ENCODE results near the gene GALNT2.

GALNT2 gene

DNA sequence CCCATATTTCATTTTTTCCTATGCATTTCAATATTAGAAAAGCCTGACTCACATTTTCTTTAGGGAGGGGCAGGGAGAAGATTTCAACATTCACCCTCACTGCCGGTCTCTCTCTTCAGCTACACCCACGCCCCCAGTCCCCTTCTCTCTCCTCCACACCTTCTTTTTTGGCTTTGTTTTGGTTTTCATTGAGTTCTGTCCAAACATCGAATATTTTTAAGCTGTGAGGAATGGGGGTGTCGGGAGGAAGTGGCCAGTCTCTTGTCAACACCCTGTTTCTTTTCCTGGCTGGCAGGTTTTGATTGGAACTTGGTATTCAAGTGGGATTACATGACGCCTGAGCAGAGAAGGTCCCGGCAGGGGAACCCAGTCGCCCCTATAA, 181.8 kb downstream of the GALNT2 start:
- TF ChIP-seq ZFX (IDR thresholded peaks at IDR 0.05; ENCODE audit: borderline replicate concordance): no peak
- TF ChIP-seq, protein P1, sequence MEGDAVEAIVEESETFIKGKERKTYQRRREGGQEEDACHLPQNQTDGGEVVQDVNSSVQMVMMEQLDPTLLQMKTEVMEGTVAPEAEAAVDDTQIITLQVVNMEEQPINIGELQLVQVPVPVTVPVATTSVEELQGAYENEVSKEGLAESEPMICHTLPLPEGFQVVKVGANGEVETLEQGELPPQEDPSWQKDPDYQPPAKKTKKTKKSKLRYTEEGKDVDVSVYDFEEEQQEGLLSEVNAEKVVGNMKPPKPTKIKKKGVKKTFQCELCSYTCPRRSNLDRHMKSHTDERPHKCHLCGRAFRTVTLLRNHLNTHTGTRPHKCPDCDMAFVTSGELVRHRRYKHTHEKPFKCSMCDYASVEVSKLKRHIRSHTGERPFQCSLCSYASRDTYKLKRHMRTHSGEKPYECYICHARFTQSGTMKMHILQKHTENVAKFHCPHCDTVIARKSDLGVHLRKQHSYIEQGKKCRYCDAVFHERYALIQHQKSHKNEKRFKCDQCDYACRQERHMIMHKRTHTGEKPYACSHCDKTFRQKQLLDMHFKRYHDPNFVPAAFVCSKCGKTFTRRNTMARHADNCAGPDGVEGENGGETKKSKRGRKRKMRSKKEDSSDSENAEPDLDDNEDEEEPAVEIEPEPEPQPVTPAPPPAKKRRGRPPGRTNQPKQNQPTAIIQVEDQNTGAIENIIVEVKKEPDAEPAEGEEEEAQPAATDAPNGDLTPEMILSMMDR (IDR thresholded peaks at IDR 0.05): no peak
- no peak overlapping the region for H3K27ac ChIP-seq

DNA sequence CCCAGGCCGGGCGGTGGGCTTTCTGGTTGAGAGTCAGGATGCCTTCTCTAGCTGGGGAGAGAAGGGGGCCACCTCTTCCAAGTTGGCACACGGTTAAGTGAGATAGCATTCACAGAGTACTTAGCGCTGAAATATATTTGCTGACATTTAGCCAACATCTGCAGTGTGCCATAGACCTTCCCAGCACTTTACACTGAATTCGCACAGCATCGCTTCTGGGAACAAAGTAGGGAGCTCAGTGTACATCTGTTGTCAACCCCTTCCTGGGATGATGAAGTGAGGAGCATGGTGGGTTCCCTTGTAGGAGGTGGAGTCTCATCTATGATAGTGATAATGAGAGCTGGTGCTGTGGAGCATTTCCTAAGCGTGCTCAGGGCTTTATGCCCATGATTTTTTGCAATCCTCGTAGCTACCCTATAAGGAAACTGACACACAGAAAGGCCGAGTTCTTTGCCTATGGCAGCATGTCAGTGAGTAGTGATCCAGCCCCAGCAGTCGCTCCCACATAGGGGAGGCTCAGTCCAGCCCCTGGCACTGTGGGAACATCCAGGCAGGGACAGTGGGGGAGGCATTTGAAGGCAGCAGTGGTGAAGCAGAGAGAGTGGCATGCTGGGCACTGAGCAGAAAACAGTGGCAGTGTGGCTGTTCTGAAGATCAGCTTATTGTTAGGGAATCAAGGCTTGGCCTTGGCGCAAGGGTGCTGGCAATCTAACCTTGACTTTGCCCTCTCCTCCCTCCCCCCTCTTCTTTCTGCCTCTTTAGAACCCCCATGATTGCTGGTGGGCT, 182.8 kb downstream of the GALNT2 start:
- TF ChIP-seq, protein P1 (IDR thresholded peaks at IDR 0.05): no peak
- no peak for TF ChIP-seq ZFX (IDR thresholded peaks at IDR 0.05; ENCODE audit: borderline replicate concordance)
- H3K27ac ChIP-seq: no peak overlapping the region

DNA sequence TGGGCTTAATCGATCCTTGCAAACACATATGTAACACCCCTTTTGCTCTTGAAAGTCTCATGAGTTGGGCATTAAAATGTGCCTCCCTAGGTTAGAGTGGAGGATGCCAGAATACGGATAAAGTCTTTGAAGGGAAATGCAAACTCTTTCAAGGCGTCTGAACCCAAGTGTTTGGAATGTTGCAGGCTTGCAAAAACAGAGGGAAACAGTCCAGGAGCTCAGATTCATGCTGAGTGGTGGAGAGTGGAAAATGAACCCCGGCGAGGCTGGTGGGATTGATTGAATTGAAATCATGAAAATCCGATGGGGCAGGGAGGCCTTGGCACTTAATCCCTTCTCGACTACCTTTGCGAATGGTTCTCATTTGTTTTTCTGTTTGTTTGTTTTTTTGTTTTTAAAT, 183.6 kb downstream of the GALNT2 start:
- no peak overlapping the region for H3K27ac ChIP-seq
- TF ChIP-seq, protein P1 (IDR thresholded peaks at IDR 0.05): no peak
- no peak for TF ChIP-seq ZFX (IDR thresholded peaks at IDR 0.05; ENCODE audit: borderline replicate concordance)

DNA sequence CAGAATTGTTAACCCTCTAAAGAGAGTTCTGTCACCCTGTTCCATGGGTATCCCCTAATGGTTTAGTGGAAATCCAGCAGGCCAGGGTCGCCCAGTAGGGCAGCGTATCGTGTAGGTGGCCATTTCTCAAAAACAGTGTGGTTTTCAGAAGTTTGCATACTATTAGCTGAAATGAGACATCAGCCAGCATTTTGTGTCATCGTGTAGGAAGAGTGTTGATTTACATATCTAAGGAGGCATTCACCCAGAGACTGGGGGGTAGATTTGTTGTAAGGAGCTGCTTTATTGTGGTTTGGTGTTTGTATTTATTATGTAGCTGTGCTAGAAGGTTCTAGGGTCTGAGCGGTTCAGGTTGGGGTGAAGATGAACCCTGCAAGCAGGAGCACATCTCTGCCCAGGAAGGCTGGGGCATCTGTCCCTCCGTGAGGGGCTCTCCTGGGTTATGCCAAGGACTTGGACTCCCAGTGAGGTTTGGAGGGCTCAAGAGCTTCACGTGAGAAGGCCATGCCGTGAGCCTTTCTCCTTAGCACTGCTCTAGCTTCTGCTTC, 184.7 kb downstream of the GALNT2 start:
- TF ChIP-seq ZFX (IDR thresholded peaks at IDR 0.05; ENCODE audit: borderline replicate concordance): no peak
- TF ChIP-seq, protein P1 (IDR thresholded peaks at IDR 0.05): no peak
- no peak overlapping the region for H3K27ac ChIP-seq

DNA sequence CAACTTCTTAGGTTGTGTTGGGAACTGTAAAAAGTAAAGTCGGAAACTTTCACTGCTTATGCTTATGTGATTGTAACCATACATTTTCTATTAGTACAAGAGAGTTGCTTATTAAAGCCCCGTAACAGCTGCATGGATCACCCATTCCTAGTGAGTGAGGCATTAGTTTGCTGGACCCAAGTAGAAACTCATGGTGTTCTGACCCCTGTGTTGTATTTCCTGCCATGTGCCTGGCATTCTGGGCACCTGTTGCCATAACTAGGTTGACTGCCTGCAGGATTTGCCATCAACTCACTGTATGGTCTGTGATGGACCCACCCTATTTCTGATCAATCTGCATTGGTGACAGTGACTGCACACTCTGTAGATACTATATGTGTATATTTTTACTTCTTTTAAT, 186.1 kb downstream of the GALNT2 start:
- no peak for TF ChIP-seq ZFX (IDR thresholded peaks at IDR 0.05; ENCODE audit: borderline replicate concordance)
- TF ChIP-seq, protein P1 (IDR thresholded peaks at IDR 0.05): no peak
- no peak overlapping the region for H3K27ac ChIP-seq

DNA sequence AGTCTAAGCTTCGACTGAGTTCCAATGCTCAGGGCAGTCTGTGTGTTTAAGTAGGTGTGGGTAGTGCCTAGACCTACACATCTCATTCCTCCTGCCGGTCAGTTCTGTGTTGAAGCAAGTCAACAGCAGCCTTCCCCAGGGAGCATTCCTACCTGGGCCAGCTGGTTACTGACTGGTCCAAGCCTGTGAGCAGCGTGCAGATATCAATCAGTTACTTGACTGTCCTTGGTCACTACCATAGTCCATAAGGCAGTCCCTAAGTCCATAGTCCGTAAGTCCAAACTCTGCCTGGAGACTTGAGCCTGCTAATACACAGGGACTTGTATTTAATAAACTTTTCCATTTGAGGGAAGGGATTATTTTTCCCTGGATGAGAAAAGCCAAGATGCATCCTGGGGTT, 187.2 kb downstream of the GALNT2 start:
- no peak overlapping the region for H3K27ac ChIP-seq
- TF ChIP-seq ZFX (IDR thresholded peaks at IDR 0.05; ENCODE audit: borderline replicate concordance): no peak
- TF ChIP-seq, protein P1 (IDR thresholded peaks at IDR 0.05): no peak

DNA sequence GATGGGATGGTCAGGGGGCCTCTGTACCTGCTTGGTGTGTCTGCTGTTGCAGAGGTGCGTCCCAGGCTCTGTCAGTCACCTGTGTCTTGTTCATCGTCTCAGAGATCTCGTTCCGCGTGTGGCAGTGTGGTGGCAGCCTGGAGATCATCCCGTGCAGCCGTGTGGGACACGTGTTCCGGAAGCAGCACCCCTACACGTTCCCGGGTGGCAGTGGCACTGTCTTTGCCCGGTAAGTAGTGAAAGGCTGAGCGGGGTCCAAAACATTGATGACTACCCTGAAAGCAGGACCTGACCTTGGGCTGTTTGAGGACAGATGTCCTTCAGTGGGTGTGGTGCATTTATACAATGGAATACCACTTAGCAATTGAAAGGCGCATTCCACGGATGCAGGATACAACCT, 188.1 kb downstream of the GALNT2 start:
- TF ChIP-seq ZFX (IDR thresholded peaks at IDR 0.05; ENCODE audit: borderline replicate concordance): no peak
- TF ChIP-seq, protein P1 (IDR thresholded peaks at IDR 0.05): no peak
- H3K27ac ChIP-seq: no peak overlapping the region
